GM23338 (cell line): ENCODE measurements around the gene EIF3K. TPM values are rescaled to one million over a fixed set of nuclear protein-coding genes. Genes with fewer than 3 reads are reported as not detected.

Source experiments
- ATAC-seq: fragments of 200-7000 bp; cut with Tn5 transposase; 3 replicates; pipeline ENCODE4 v1.9.1; 2020
- DNase-seq: peaks from one replicate; pipeline ENCODE4 v3.0.0-alpha.2; 2015; ENCODE audit warnings: low spot score
- H2AFZ ChIP-seq: fragments of 200-600 bp; sonication (generic); 2 replicates; pipeline ENCODE4 v1.8.0; 2016; ENCODE audit warnings: antibody characterized with exemption, mild to moderate bottlenecking, moderate library complexity
- H3F3A ChIP-seq: fragments of 200-600 bp; sonication (generic); replicated peaks from 2 replicates; pipeline ENCODE4 v1.8.0; 2017; ENCODE audit warnings: antibody characterized with exemption, mixed run types, low read depth
- H3K27ac ChIP-seq: fragments of 200-600 bp; sonication (generic); 2 replicates; pipeline ENCODE4 v1.6.1; 2016; ENCODE audit warnings: low read depth
- H3K27me3 ChIP-seq: fragments of 200-600 bp; sonication (generic); 2 replicates; pipeline ENCODE4 v1.8.0; 2016; ENCODE audit warnings: mild to moderate bottlenecking, mixed run types, moderate library complexity; ENCODE audit not compliant: insufficient read depth
- H3K36me3 ChIP-seq: fragments of 200-600 bp; sonication (generic); 2 replicates; pipeline ENCODE4 v1.8.0; 2016; ENCODE audit warnings: mild to moderate bottlenecking; ENCODE audit not compliant: insufficient read depth
- H3K4me1 ChIP-seq: fragments of 200-600 bp; sonication (generic); 2 replicates; pipeline ENCODE4 v1.8.0; 2016; ENCODE audit warnings: mild to moderate bottlenecking, moderate library complexity; ENCODE audit not compliant: insufficient read depth
- H3K4me2 ChIP-seq: fragments of 200-600 bp; sonication (generic); 2 replicates; pipeline ENCODE4 v1.7.1; 2017; ENCODE audit warnings: mixed run types
- H3K4me3 ChIP-seq: fragments of 200-600 bp; sonication (generic); 2 replicates; pipeline ENCODE4 v1.6.1; 2016; ENCODE audit warnings: mixed run types
- H3K79me2 ChIP-seq: fragments of 200-600 bp; sonication (generic); replicated peaks from 2 replicates; pipeline ENCODE4 v1.8.0; 2017; ENCODE audit warnings: mild to moderate bottlenecking; ENCODE audit not compliant: insufficient read depth
- H3K9me2 ChIP-seq: fragments of 200-600 bp; sonication (generic); 2 replicates; pipeline ENCODE4 v1.8.0; 2017; ENCODE audit not compliant: insufficient read depth
- H4K20me1 ChIP-seq: fragments of 200-600 bp; sonication (generic); replicated peaks from 2 replicates; pipeline ENCODE4 v1.8.0; 2017; ENCODE audit warnings: mild to moderate bottlenecking; ENCODE audit not compliant: insufficient read depth
- H3K27ac Mint-ChIP-seq: 2 replicates; pipeline ENCODE4 v1.8.0; 2020; ENCODE audit warnings: inconsistent platforms, mild to moderate bottlenecking, moderate library complexity, mixed read lengths
- H3K27me3 Mint-ChIP-seq: 3 replicates; pipeline ENCODE4 v1.8.0; 2022; ENCODE audit warnings: low read depth, mild to moderate bottlenecking, moderate library complexity, mixed read lengths, inconsistent platforms; ENCODE audit not compliant: insufficient read depth, poor library complexity
- H3K36me3 Mint-ChIP-seq: 3 replicates; pipeline ENCODE4 v1.8.0; 2021; ENCODE audit warnings: low read depth, mild to moderate bottlenecking, inconsistent platforms, moderate library complexity, mixed read lengths
- H3K4me1 Mint-ChIP-seq: 3 replicates; pipeline ENCODE4 v1.8.0; 2020; ENCODE audit warnings: mild to moderate bottlenecking, inconsistent platforms, mixed read lengths
- H3K4me3 Mint-ChIP-seq: 3 replicates; pipeline ENCODE4 v1.8.0; 2021; ENCODE audit warnings: moderate library complexity, mild to moderate bottlenecking, inconsistent platforms, mixed read lengths
- H3K9me3 Mint-ChIP-seq: 3 replicates; pipeline ENCODE4 v1.8.0; 2020; ENCODE audit warnings: moderate library complexity, mild to moderate bottlenecking, inconsistent platforms, mixed read lengths
- CREB1 ChIP-seq: fragments of 250-450 bp; sonication (Bioruptor Pico); IDR thresholded peaks from 2 replicates; pipeline ENCODE4 v1.5.0; 2020; ENCODE audit warnings: low read depth, mild to moderate bottlenecking, moderate library complexity
- EZH2 ChIP-seq: fragments of 200-600 bp; sonication (generic); IDR thresholded peaks from one replicate; pipeline ENCODE4 v1.8.0; 2017; ENCODE audit warnings: antibody characterized with exemption, mild to moderate bottlenecking, low read depth; ENCODE audit not compliant: unreplicated experiment
- EZH2phosphoT487 ChIP-seq: fragments of 200-600 bp; sonication (generic); IDR thresholded peaks from one replicate; pipeline ENCODE4 v1.8.1; 2018; ENCODE audit warnings: antibody characterized with exemption; ENCODE audit not compliant: unreplicated experiment
- JUNB ChIP-seq: IDR thresholded peaks from one replicate; pipeline ENCODE4 v1.6.1; 2016; ENCODE audit warnings: antibody characterized with exemption; ENCODE audit not compliant: unreplicated experiment
- NANOG ChIP-seq: IDR thresholded peaks from 2 replicates; pipeline ENCODE4 v1.6.1; 2016; ENCODE audit warnings: antibody characterized with exemption, borderline replicate concordance
- POLR2AphosphoS5 ChIP-seq: IDR thresholded peaks from 2 replicates; pipeline ENCODE4 v1.6.1; 2016; ENCODE audit warnings: antibody characterized with exemption, low read depth
- STAT1 ChIP-seq: IDR thresholded peaks from one replicate; pipeline ENCODE4 v1.6.1; 2016; ENCODE audit warnings: antibody characterized with exemption; ENCODE audit not compliant: unreplicated experiment
- ZNF114 ChIP-seq: fragments of 250-450 bp; sonication (Bioruptor Pico); IDR thresholded peaks from 2 replicates; pipeline ENCODE4 v1.5.0; 2020; ENCODE audit warnings: mild to moderate bottlenecking, moderate library complexity
- polyA plus RNA-seq: library from polyadenylated mRNA; unstranded; fragments of >200 nt; fragmentation: Nextera tagmentation; extraction: Ambion mirVana; gene quantifications from 2 replicates; pipeline ENCODE4 v1.2.1, GENCODE V29; 2016
- total RNA-seq: library from RNA; depleted of rRNA; stranded (reverse); fragments of >200 nt; shearing (Covaris generic); gene quantifications from 2 replicates; pipeline ENCODE4 v1.2.3, GENCODE V29; 2014
- TF ChIP-seq, protein P1 (sequence below): IDR thresholded peaks from one replicate; pipeline ENCODE4 v1.6.1; 2018; ENCODE audit warnings: antibody characterized with exemption; ENCODE audit not compliant: unreplicated experiment
- TF ChIP-seq, protein P2 (sequence below), 2 experiments: fragments of 200-600 bp in 1 of 2; sonication (generic) in 1 of 2; conservative IDR thresholded peaks; 2 replicates each; pipeline versions ENCODE4 v1.5.1 to v1.6.1; 2016 to 2017; ENCODE audit warnings: antibody characterized with exemption in 2 of 2, low read depth in 2 of 2, mild to moderate bottlenecking in 2 of 2, moderate library complexity in 1 of 2
- TF ChIP-seq, protein P3 (sequence below): IDR thresholded peaks from 2 replicates; pipeline ENCODE4 v1.6.1; 2016; ENCODE audit warnings: antibody characterized with exemption
- TF ChIP-seq, protein P4 (sequence below): fragments of 250-450 bp; sonication (Bioruptor Pico); IDR thresholded peaks from 2 replicates; pipeline ENCODE4 v1.5.0; 2020; ENCODE audit warnings: mild to moderate bottlenecking, moderate library complexity

EIF3K gene
- total and polyA plus RNA-seq, 2 experiments from 2014 or later: 226 to 509 TPM

DNA sequence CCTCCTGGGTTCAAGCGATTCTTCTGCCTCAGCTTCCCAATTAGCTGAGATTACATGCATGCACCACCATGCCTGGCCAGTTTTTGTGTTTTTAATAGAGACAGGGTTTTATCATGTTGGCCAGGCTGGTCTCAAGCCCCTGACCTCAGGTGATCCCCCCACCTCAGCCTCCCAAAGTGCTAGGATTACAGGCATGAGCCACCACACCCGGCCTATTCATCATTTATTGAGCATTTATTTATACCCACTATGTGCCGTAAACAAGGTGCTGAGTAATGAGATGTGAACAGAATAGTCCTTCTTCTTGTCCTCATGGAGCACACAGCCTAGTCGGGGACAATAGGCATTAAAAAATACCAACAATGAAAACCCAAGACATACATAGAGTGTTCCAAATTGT, 54.0 kb downstream of the EIF3K start:
- Mint-ChIP-seq H3K9me3 (no peaks in the 10 kb centered on the region), H3K4me1 (peaks cover 71% of the 10 kb centered on the region), H3K4me3 (no peak overlapping the region), H3K27me3 (peaks cover 20% of the 10 kb centered on the region), H3K27ac (no peak overlapping the region), H3K36me3 (peaks cover 28% of the 10 kb centered on the region)
- no peaks in the 10 kb centered on the region for H3K27me3 ChIP-seq
- no peaks in the 10 kb centered on the region; the same call in 1 of the 2 replicates for H3K36me3 ChIP-seq
- ATAC-seq (no peak), DNase-seq (no peak)
- no peak overlapping the region for H3K4me3 ChIP-seq
- peaks cover 9% of the 10 kb centered on the region for H4K20me1 ChIP-seq
- no peak overlapping the region for H2AFZ ChIP-seq
- H3K9me2 ChIP-seq: no peaks in the 10 kb centered on the region
- H3K4me2 ChIP-seq: no peak overlapping the region
- peaks cover 96% of the 10 kb centered on the region for H3K79me2 ChIP-seq
- H3K4me1 ChIP-seq: peaks cover 64% of the 10 kb centered on the region
- TF ChIP-seq STAT1 (no peak), EZH2 (no peak), POLR2AphosphoS5 (no peak), NANOG (no peak), CREB1 (CRISPR knock-in tag) (no peak), EZH2phosphoT487 (no peak), ZNF114 (CRISPR knock-in tag) (no peak), JUNB (no peak)
- TF ChIP-seq, protein P1, sequence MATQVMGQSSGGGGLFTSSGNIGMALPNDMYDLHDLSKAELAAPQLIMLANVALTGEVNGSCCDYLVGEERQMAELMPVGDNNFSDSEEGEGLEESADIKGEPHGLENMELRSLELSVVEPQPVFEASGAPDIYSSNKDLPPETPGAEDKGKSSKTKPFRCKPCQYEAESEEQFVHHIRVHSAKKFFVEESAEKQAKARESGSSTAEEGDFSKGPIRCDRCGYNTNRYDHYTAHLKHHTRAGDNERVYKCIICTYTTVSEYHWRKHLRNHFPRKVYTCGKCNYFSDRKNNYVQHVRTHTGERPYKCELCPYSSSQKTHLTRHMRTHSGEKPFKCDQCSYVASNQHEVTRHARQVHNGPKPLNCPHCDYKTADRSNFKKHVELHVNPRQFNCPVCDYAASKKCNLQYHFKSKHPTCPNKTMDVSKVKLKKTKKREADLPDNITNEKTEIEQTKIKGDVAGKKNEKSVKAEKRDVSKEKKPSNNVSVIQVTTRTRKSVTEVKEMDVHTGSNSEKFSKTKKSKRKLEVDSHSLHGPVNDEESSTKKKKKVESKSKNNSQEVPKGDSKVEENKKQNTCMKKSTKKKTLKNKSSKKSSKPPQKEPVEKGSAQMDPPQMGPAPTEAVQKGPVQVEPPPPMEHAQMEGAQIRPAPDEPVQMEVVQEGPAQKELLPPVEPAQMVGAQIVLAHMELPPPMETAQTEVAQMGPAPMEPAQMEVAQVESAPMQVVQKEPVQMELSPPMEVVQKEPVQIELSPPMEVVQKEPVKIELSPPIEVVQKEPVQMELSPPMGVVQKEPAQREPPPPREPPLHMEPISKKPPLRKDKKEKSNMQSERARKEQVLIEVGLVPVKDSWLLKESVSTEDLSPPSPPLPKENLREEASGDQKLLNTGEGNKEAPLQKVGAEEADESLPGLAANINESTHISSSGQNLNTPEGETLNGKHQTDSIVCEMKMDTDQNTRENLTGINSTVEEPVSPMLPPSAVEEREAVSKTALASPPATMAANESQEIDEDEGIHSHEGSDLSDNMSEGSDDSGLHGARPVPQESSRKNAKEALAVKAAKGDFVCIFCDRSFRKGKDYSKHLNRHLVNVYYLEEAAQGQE: no peak
- TF ChIP-seq, protein P2, sequence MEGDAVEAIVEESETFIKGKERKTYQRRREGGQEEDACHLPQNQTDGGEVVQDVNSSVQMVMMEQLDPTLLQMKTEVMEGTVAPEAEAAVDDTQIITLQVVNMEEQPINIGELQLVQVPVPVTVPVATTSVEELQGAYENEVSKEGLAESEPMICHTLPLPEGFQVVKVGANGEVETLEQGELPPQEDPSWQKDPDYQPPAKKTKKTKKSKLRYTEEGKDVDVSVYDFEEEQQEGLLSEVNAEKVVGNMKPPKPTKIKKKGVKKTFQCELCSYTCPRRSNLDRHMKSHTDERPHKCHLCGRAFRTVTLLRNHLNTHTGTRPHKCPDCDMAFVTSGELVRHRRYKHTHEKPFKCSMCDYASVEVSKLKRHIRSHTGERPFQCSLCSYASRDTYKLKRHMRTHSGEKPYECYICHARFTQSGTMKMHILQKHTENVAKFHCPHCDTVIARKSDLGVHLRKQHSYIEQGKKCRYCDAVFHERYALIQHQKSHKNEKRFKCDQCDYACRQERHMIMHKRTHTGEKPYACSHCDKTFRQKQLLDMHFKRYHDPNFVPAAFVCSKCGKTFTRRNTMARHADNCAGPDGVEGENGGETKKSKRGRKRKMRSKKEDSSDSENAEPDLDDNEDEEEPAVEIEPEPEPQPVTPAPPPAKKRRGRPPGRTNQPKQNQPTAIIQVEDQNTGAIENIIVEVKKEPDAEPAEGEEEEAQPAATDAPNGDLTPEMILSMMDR (conservative IDR thresholded peaks at IDR 0.05; ENCODE audit: low read depth in 2 of 2): no peak
- TF ChIP-seq, protein P3, sequence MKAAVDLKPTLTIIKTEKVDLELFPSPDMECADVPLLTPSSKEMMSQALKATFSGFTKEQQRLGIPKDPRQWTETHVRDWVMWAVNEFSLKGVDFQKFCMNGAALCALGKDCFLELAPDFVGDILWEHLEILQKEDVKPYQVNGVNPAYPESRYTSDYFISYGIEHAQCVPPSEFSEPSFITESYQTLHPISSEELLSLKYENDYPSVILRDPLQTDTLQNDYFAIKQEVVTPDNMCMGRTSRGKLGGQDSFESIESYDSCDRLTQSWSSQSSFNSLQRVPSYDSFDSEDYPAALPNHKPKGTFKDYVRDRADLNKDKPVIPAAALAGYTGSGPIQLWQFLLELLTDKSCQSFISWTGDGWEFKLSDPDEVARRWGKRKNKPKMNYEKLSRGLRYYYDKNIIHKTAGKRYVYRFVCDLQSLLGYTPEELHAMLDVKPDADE: no peak
- TF ChIP-seq, protein P4, sequence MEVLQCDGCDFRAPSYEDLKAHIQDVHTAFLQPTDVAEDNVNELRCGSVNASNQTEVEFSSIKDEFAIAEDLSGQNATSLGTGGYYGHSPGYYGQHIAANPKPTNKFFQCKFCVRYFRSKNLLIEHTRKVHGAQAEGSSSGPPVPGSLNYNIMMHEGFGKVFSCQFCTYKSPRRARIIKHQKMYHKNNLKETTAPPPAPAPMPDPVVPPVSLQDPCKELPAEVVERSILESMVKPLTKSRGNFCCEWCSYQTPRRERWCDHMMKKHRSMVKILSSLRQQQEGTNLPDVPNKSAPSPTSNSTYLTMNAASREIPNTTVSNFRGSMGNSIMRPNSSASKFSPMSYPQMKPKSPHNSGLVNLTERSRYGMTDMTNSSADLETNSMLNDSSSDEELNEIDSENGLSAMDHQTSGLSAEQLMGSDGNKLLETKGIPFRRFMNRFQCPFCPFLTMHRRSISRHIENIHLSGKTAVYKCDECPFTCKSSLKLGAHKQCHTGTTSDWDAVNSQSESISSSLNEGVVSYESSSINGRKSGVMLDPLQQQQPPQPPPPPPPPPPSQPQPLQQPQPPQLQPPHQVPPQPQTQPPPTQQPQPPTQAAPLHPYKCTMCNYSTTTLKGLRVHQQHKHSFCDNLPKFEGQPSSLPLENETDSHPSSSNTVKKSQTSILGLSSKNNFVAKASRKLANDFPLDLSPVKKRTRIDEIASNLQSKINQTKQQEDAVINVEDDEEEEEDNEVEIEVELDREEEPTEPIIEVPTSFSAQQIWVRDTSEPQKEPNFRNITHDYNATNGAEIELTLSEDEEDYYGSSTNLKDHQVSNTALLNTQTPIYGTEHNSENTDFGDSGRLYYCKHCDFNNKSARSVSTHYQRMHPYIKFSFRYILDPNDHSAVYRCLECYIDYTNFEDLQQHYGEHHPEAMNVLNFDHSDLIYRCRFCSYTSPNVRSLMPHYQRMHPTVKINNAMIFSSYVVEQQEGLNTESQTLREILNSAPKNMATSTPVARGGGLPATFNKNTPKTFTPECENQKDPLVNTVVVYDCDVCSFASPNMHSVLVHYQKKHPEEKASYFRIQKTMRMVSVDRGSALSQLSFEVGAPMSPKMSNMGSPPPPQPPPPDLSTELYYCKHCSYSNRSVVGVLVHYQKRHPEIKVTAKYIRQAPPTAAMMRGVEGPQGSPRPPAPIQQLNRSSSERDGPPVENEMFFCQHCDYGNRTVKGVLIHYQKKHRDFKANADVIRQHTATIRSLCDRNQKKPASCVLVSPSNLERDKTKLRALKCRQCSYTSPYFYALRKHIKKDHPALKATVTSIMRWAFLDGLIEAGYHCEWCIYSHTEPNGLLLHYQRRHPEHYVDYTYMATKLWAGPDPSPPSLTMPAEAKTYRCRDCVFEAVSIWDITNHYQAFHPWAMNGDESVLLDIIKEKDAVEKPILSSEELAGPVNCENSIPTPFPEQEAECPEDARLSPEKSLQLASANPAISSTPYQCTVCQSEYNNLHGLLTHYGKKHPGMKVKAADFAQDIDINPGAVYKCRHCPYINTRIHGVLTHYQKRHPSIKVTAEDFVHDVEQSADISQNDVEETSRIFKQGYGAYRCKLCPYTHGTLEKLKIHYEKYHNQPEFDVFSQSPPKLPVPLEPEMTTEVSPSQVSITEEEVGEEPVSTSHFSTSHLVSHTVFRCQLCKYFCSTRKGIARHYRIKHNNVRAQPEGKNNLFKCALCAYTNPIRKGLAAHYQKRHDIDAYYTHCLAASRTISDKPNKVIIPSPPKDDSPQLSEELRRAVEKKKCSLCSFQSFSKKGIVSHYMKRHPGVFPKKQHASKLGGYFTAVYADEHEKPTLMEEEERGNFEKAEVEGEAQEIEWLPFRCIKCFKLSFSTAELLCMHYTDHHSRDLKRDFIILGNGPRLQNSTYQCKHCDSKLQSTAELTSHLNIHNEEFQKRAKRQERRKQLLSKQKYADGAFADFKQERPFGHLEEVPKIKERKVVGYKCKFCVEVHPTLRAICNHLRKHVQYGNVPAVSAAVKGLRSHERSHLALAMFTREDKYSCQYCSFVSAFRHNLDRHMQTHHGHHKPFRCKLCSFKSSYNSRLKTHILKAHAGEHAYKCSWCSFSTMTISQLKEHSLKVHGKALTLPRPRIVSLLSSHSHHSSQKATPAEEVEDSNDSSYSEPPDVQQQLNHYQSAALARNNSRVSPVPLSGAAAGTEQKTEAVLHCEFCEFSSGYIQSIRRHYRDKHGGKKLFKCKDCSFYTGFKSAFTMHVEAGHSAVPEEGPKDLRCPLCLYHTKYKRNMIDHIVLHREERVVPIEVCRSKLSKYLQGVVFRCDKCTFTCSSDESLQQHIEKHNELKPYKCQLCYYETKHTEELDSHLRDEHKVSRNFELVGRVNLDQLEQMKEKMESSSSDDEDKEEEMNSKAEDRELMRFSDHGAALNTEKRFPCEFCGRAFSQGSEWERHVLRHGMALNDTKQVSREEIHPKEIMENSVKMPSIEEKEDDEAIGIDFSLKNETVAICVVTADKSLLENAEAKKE (CRISPR knock-in tag): no peak
- H3K27ac ChIP-seq: peak overlapping the region; percentile 59; the same call in 1 of the 2 replicates
- H3F3A ChIP-seq: peaks cover 3% of the 10 kb centered on the region; the same call in 1 of the 2 replicates
